H1 (cell line): Measurements from ENCODE around the gene BAX. TPM values are rescaled to one million over a fixed set of nuclear protein-coding genes. Genes with fewer than 3 reads are reported as not detected.

Experiments used
- CTCF ChIA-PET: fragments of 300-600 bp; sonication (Branson Sonifier 250); formaldehyde crosslinking; loops from one replicate; lab custom pipeline; 2021; ENCODE audit not compliant: partially characterized antibody; lab: Charles Lee
- POLR2A ChIA-PET: fragments of 300-600 bp; sonication (Branson Sonifier 250); formaldehyde crosslinking; loops from one replicate; lab custom pipeline; 2021; ENCODE audit warnings: inconsistent platforms; ENCODE audit not compliant: partially characterized antibody; lab: Charles Lee
- DNase-seq, 2 experiments: peaks; one replicate each; pipeline versions ENCODE4 v3.0.0 to v3.0.0-alpha.2; 2010 to 2022; ENCODE audit warnings: low spot score in 2 of 2, low read depth in 1 of 2, mixed read lengths in 1 of 2
- FAIRE-seq: peaks from 2 replicates; lab custom pipeline; 2011; peaks lifted over from hg19 to GRCh38; lab: Jason Lieb, UNC
- H2AFZ ChIP-seq: 2 replicates; pipeline ENCODE4 v1.8.1; 2012; ENCODE audit warnings: low read length, inconsistent platforms
- H2AK5ac ChIP-seq: 2 replicates; pipeline ENCODE4 v1.6.1; 2013; ENCODE audit warnings: low read depth, low read length
- H2BK120ac ChIP-seq: replicated peaks from 2 replicates; pipeline ENCODE3; 2013; ENCODE audit warnings: low read depth, low read length, inconsistent platforms
- H2BK12ac ChIP-seq: 2 replicates; pipeline ENCODE4 v1.6.1; 2013; ENCODE audit warnings: low read depth, low read length
- H2BK15ac ChIP-seq: 2 replicates; pipeline ENCODE4 v1.6.1; 2013; ENCODE audit warnings: low read length
- H2BK20ac ChIP-seq: 2 replicates; pipeline ENCODE4 v1.6.1; 2013; ENCODE audit warnings: low read length
- H2BK5ac ChIP-seq: 2 replicates; pipeline ENCODE4 v1.6.1; 2013; ENCODE audit warnings: low read depth, low read length
- H3K14ac ChIP-seq: 2 replicates; pipeline ENCODE4 v1.6.1; 2013; ENCODE audit warnings: inconsistent platforms; ENCODE audit not compliant: insufficient read length
- H3K18ac ChIP-seq: 2 replicates; pipeline ENCODE4 v1.6.1; 2013; ENCODE audit warnings: low read length; ENCODE audit errors: extremely low read depth
- H3K23ac ChIP-seq: 2 replicates; pipeline ENCODE4 v1.6.1; 2013; ENCODE audit warnings: inconsistent platforms; ENCODE audit not compliant: insufficient read length
- H3K23me2 ChIP-seq: 2 replicates; pipeline ENCODE4 v1.6.1; 2013; ENCODE audit warnings: low read depth, low read length
- H3K27ac ChIP-seq: 2 replicates; pipeline ENCODE4 v1.6.1; 2011; ENCODE audit warnings: low read depth, low read length, inconsistent platforms
- H3K27me3 ChIP-seq, 4 experiments: replicated peaks in 1 of 4; 1 replicate in 1 of 4; 2 replicates in 3 of 4; pipeline versions ENCODE4 v1.6.1 to v1.8.1; 2011 to 2013; ENCODE audit warnings: low read length in 3 of 4, mild to moderate bottlenecking in 3 of 4, inconsistent platforms in 2 of 4, mixed read lengths in 2 of 4, moderate library complexity in 1 of 4; ENCODE audit not compliant: control insufficient read depth in 3 of 4, insufficient read depth in 3 of 4; ENCODE audit errors: extremely low read depth in 1 of 4
- H3K36me3 ChIP-seq, 4 experiments: 2 replicates each; pipeline versions ENCODE4 v1.6.1 to v1.8.1; 2011 to 2013; ENCODE audit warnings: mild to moderate bottlenecking in 4 of 4, low read length in 3 of 4, moderate library complexity in 2 of 4, control low read depth in 1 of 4, inconsistent platforms in 1 of 4; ENCODE audit not compliant: insufficient read depth in 4 of 4, control insufficient read depth in 2 of 4
- H3K4ac ChIP-seq: replicated peaks from 2 replicates; pipeline ENCODE3; 2013; ENCODE audit warnings: low read length, low read depth, mixed read lengths, inconsistent platforms; ENCODE audit not compliant: insufficient read length
- H3K4me1 ChIP-seq, 4 experiments: replicated peaks in 1 of 4; 1 replicate in 1 of 4; 2 replicates in 3 of 4; pipeline versions ENCODE4 v1.6.1 to v1.8.1; 2011 to 2013; ENCODE audit warnings: low read length in 3 of 4, inconsistent platforms in 2 of 4, mixed read lengths in 1 of 4; ENCODE audit not compliant: insufficient read depth in 4 of 4, control insufficient read depth in 3 of 4
- H3K4me2 ChIP-seq, 2 experiments: 2 replicates each; pipeline versions ENCODE4 v1.6.1 to v1.8.1; 2011 to 2013; ENCODE audit warnings: low read depth in 2 of 2, low read length in 2 of 2, control low read depth in 1 of 2, inconsistent platforms in 1 of 2, mild to moderate bottlenecking in 1 of 2; ENCODE audit not compliant: insufficient read depth in 1 of 2
- H3K4me3 ChIP-seq, 4 experiments: fragments of 200-600, 300-600 bp in 1 of 4; sonication (generic), shearing (Covaris generic), sonication (Bioruptor Twin) in 1 of 4; 2 replicates each; pipeline versions ENCODE4 v1.5.1 to v1.8.1; 2011 to 2016; ENCODE audit warnings: low read length in 4 of 4, low read depth in 3 of 4, control low read depth in 2 of 4, inconsistent platforms in 2 of 4, mild to moderate bottlenecking in 2 of 4, mixed read lengths in 1 of 4, moderate library complexity in 1 of 4; ENCODE audit not compliant: insufficient read depth in 2 of 4; ENCODE audit errors: extremely low read depth in 1 of 4
- H3K56ac ChIP-seq: replicated peaks from 2 replicates; pipeline ENCODE3; 2013; ENCODE audit warnings: low read depth, mild to moderate bottlenecking, mixed read lengths, low read length, inconsistent platforms; ENCODE audit not compliant: insufficient read length
- H3K79me1 ChIP-seq: 2 replicates; pipeline ENCODE4 v1.6.1; 2013; ENCODE audit warnings: low read depth, low read length, control low read depth
- H3K79me2 ChIP-seq, 2 experiments: 2 replicates each; pipeline versions ENCODE4 v1.6.1 to v1.8.1; 2012 to 2013; ENCODE audit warnings: low read length in 2 of 2, mild to moderate bottlenecking in 2 of 2, inconsistent platforms in 1 of 2; ENCODE audit not compliant: insufficient read depth in 2 of 2, control insufficient read depth in 1 of 2
- H3K9ac ChIP-seq, 4 experiments: replicated peaks in 1 of 4; 1 replicate in 1 of 4; 2 replicates in 3 of 4; pipeline versions ENCODE4 v1.6.1 to v1.8.1; 2011 to 2013; ENCODE audit warnings: low read depth in 3 of 4, low read length in 3 of 4, control low read depth in 2 of 4, mild to moderate bottlenecking in 2 of 4, moderate library complexity in 2 of 4, inconsistent platforms in 1 of 4; ENCODE audit errors: extremely low read depth in 1 of 4
- H3K9me3 ChIP-seq, 2 experiments: 2 replicates each; pipeline versions ENCODE4 v1.6.1 to v1.8.1; 2012 to 2013; ENCODE audit warnings: mild to moderate bottlenecking in 2 of 2, moderate library complexity in 2 of 2, control low read depth in 1 of 2, inconsistent platforms in 1 of 2, low read depth in 1 of 2, low read length in 1 of 2, mixed read lengths in 1 of 2; ENCODE audit not compliant: insufficient read depth in 2 of 2
- H4K20me1 ChIP-seq, 2 experiments: replicated peaks in 1 of 2; 2 replicates each; pipeline versions ENCODE3 to v1.8.1; 2011 to 2013; ENCODE audit warnings: inconsistent platforms in 2 of 2, low read length in 2 of 2, mild to moderate bottlenecking in 1 of 2; ENCODE audit not compliant: insufficient read depth in 2 of 2, control insufficient read depth in 1 of 2
- H4K5ac ChIP-seq: 2 replicates; pipeline ENCODE4 v1.6.1; 2013; ENCODE audit warnings: low read length, low read depth, mixed read lengths, inconsistent platforms; ENCODE audit not compliant: insufficient read length
- H4K8ac ChIP-seq: 2 replicates; pipeline ENCODE4 v1.8.0; 2013; ENCODE audit warnings: mild to moderate bottlenecking, moderate library complexity, low read length, inconsistent platforms; ENCODE audit not compliant: insufficient read depth; ENCODE audit errors: extremely low read depth
- H4K91ac ChIP-seq: replicated peaks from 2 replicates; pipeline ENCODE3; 2013; ENCODE audit warnings: low read length, mixed read lengths, inconsistent platforms; ENCODE audit not compliant: insufficient read length
- BCL11A ChIP-seq, 2 experiments: IDR thresholded peaks; one replicate each; pipeline ENCODE4 v1.6.1; 2011; ENCODE audit warnings: low read depth in 2 of 2, low read length in 2 of 2, mild to moderate bottlenecking in 2 of 2
- EP300 ChIP-seq, 2 experiments: IDR thresholded peaks; 1 replicate in 1 of 2; 2 replicates in 1 of 2; pipeline ENCODE4 v1.6.1; 2011 to 2012; ENCODE audit warnings: low read depth in 2 of 2, low read length in 2 of 2, mild to moderate bottlenecking in 2 of 2, borderline replicate concordance in 1 of 2, inconsistent platforms in 1 of 2, moderate library complexity in 1 of 2
- WGBS, 2 experiments: shearing (Covaris generic) in 1 of 2; methylation state at CpG; one replicate each; pipeline versions ENCODE4 v1.1.6 to v1.1.7; 2013 to 2015; ENCODE audit warnings: low lambda C conversion rate in 2 of 2, mixed read lengths in 2 of 2, inconsistent platforms in 1 of 2, low coverage in 1 of 2, missing lambda C conversion rate in 1 of 2; ENCODE audit not compliant: insufficient replicate concordance in 2 of 2, insufficient coverage in 1 of 2, insufficient read length in 1 of 2; ENCODE audit errors: extremely low coverage in 1 of 2, missing lambda C conversion rate in 1 of 2; 5-methylcytosine and 5-hydroxymethylcytosine counted together
- polyA plus RNA-seq, 7 experiments: library from polyadenylated mRNA; depleted of rRNA in 3 of 7; stranded (reverse) in 5 of 7; unstranded in 2 of 7; fragments of >200 nt in 5 of 7; fragments of 200-250 nt in 2 of 7; gene quantifications; 1 replicate in 5 of 7; 2 replicates in 1 of 7; 4 replicates in 1 of 7; pipeline versions ENCODE4 v1.2.1 to v1.2.3, GENCODE V29; 2011 to 2013; ENCODE audit warnings: missing spikeins in 2 of 7, mixed read lengths in 2 of 7
- total RNA-seq: library from RNA; stranded (reverse); fragmentation: NEBNext Ultra II Directional; extraction: Animal tissue kit (Norgen Biotek cat#: 25700); gene quantifications from 2 replicates; pipeline ENCODE4 v1.2.1, GENCODE V29; 2021

The BAX gene
- total and polyA plus RNA-seq, 2 of the 8 experiments (the other 6 are each of a cell fraction or from before 2014, with no cell fraction given), result 257 to 346 TPM

- H3K79me2 ChIP-seq, result no peaks in the 10 kb centered on the region
- H2BK15ac ChIP-seq, result no peak overlapping the region
- H3K23ac ChIP-seq, result no peak overlapping the region
- no peak overlapping the region for H2AFZ ChIP-seq
- no peaks in the 10 kb centered on the region for H3K23me2 ChIP-seq
- H2BK5ac ChIP-seq, result no peak overlapping the region
- H3K4me3 ChIP-seq, result no peak overlapping the region
- no peak overlapping the region for H3K56ac ChIP-seq
- WGBS, 2 experiments, result 94% methylated on average over 2 of the region's 2 CpGs; no CpG with 5 or more reads in 1 of the 2 experiments
- H3K4me1 ChIP-seq, result no peaks in the 10 kb centered on the region
- no peaks in the 10 kb centered on the region for H3K27me3 ChIP-seq
- no peak for TF ChIP-seq BCL11A (IDR thresholded peaks at IDR 0.05; ENCODE audit: low read depth in 2 of 2, low read length in 2 of 2)
- no peak for TF ChIP-seq EP300 (IDR thresholded peaks at IDR 0.05; ENCODE audit: borderline replicate concordance in 1 of 2, low read depth in 2 of 2, low read length in 2 of 2)
- H4K91ac ChIP-seq, result no peak overlapping the region
- no peak overlapping the region for H3K14ac ChIP-seq
- no peak overlapping the region for H3K4ac ChIP-seq
- H3K9me3 ChIP-seq, result no peaks in the 10 kb centered on the region
- no peak overlapping the region for H2BK12ac ChIP-seq
- no peak overlapping the region for H3K9ac ChIP-seq
- FAIRE-seq (no peak), DNase-seq (no peak)
- no peak overlapping the region for H2BK120ac ChIP-seq
- H3K4me2 ChIP-seq, result no peak overlapping the region
- H2AK5ac ChIP-seq, result no peak overlapping the region
- H3K18ac ChIP-seq, result no peak overlapping the region
- ChIA-PET POLR2A (interaction anchor here (0.8 to 5.7 kb wide), 6 partner anchors 11 to 111 kb away, joined by 3 to 56 read pairs (median 4); partner anchors contain the start of genes FTL, GYS1, PPP1R15A and RUVBL2), CTCF (interaction anchor here (0.6 to 3.7 kb wide), 12 partner anchors 10 to 190 kb away, joined by 3 to 19 read pairs (median 4); partner anchors contain the start of genes DHDH, GYS1 and RUVBL2)
- H4K5ac ChIP-seq, result no peak overlapping the region
- peaks cover 2 to 30% (median 7%) of the 10 kb centered on the region in 4 experiments; a peak in 6 of 8 replicates for H3K36me3 ChIP-seq
- no peak overlapping the region for H4K8ac ChIP-seq
- no peaks in the 10 kb centered on the region for H3K79me1 ChIP-seq
- H4K20me1 ChIP-seq, result peaks cover 0 to 3% of the 10 kb centered on the region in 2 experiments
- H2BK20ac ChIP-seq, result no peak overlapping the region
- H3K27ac ChIP-seq, result no peak overlapping the region
Observed at GRCh38 chr19:48977061-48977460, 22.4 kb downstream of the BAX start.
